ENCODE data around the gene MYO18A. TPM values are rescaled to one million over a fixed set of nuclear protein-coding genes. Genes with fewer than 3 reads are reported as not detected.

MYO18A gene
- total RNA-seq, 2 experiments from 2014 or later = 46.3 to 47.1 TPM

- ChIA-PET CTCF (interaction anchor here (0.8 to 15.0 kb wide), 18 partner anchors 8 to 382 kb away, joined by 3 to 394 read pairs (median 9); partner anchors contain the start of gene MYO18A), POLR2A (interaction anchor here (0.6 to 1.4 kb wide), 2 partner anchors 9 to 14 kb away, joined by 3 to 6 read pairs; no protein-coding TSS in a partner anchor)
- H3K27me3 Mint-ChIP-seq = no peaks in the 10 kb centered on the region
- no peak overlapping the region for H3K4me3 Mint-ChIP-seq
- H3K27ac Mint-ChIP-seq = peak overlapping the region; percentile 30
- H3K36me3 Mint-ChIP-seq = no peaks in the 10 kb centered on the region
- H3K9me3 Mint-ChIP-seq = no peaks in the 10 kb centered on the region
- intact Hi-C loops (cut with micrococcal nuclease) = loop anchor here (1.0 to 10.0 kb wide), 3 partner anchors 8 to 418 kb away; partner anchors contain the start of genes ABHD15, TAOK1 and TP53I13
- peak; percentile 29 for DNase-seq
- peaks cover 57% of the 10 kb centered on the region for H3K4me1 Mint-ChIP-seq (ENCODE audit: low read depth)
These were observed 33.7 kb downstream of the MYO18A start for GRCh38 chr17:29146369-29146972.

GRCh38 chr17:29145289-29146073 lies 34.7 kb downstream of the MYO18A start:
- CTCF ChIA-PET = interaction anchor here (0.6 to 15.0 kb wide), 25 partner anchors 7 to 418 kb away, joined by 3 to 394 read pairs (median 4); partner anchors contain the start of gene MYO18A
- Mint-ChIP-seq H3K4me1 (ENCODE audit: low read depth) (peaks cover 63% of the 10 kb centered on the region), H3K4me3 (no peak overlapping the region), H3K9me3 (no peaks in the 10 kb centered on the region), H3K36me3 (no peaks in the 10 kb centered on the region), H3K27me3 (no peaks in the 10 kb centered on the region), H3K27ac (peak overlapping the region; percentile 73)
- intact Hi-C loops (cut with micrococcal nuclease) = loop anchor here (1.0 to 10.0 kb wide), 5 partner anchors 7 to 419 kb away; partner anchors contain the start of genes ABHD15, TAOK1 and TP53I13
- DNase-seq = peak; percentile 82
- POLR2A ChIA-PET = interaction anchor here (0.6 to 1.4 kb wide), 4 partner anchors 8 to 147 kb away, joined by 3 to 6 read pairs (median 4); no protein-coding TSS in a partner anchor

GRCh38 chr17:29143894-29144293 lies 36.3 kb downstream of the MYO18A start:
- intact Hi-C loops (cut with micrococcal nuclease) = loop anchor here (10.0 kb wide), 2 partner anchors 251 to 421 kb away; partner anchors contain the start of genes ABHD15, TAOK1 and TP53I13
- no peaks in the 10 kb centered on the region for H3K27me3 Mint-ChIP-seq
- no peaks in the 10 kb centered on the region for H3K36me3 Mint-ChIP-seq
- ChIA-PET POLR2A (interaction anchor here (1.0 to 1.2 kb wide), 2 partner anchors 11 to 20 kb away, joined by 3 read pairs; no protein-coding TSS in a partner anchor), CTCF (interaction anchor here (0.6 to 15.0 kb wide), 7 partner anchors 15 to 180 kb away, joined by 3 to 394 read pairs (median 15); partner anchors contain the start of gene MYO18A)
- DNase-seq = peak; percentile 40
- H3K9me3 Mint-ChIP-seq = no peaks in the 10 kb centered on the region
- peaks cover 62% of the 10 kb centered on the region for H3K4me1 Mint-ChIP-seq (ENCODE audit: low read depth)
- H3K4me3 Mint-ChIP-seq = no peak overlapping the region
- H3K27ac Mint-ChIP-seq = peak overlapping the region; percentile 53

- Mint-ChIP-seq H3K36me3 (no peaks in the 10 kb centered on the region), H3K4me3 (peak overlapping the region; percentile 93), H3K9me3 (no peaks in the 10 kb centered on the region), H3K4me1 (ENCODE audit: low read depth) (peaks cover 68% of the 10 kb centered on the region), H3K27me3 (no peaks in the 10 kb centered on the region), H3K27ac (peak overlapping the region; percentile 97)
- intact Hi-C loops (cut with micrococcal nuclease) = loop anchor here (2.0 to 10.0 kb wide), 3 partner anchors 153 to 423 kb away; partner anchors contain the start of genes ABHD15, NUFIP2, TAOK1 and TP53I13
- ChIA-PET CTCF (interaction anchor here (0.7 to 18.9 kb wide), 6 partner anchors 13 to 323 kb away, joined by 3 to 394 read pairs (median 110); partner anchors contain the start of gene MYO18A), POLR2A (interaction anchor here (1.8 to 2.4 kb wide), 3 partner anchors 10 to 153 kb away, joined by 7 to 13 read pairs (median 12); partner anchors contain the start of gene NUFIP2)
- peak; percentile 38 for DNase-seq
These were observed 38.7 kb downstream of the MYO18A start for GRCh38 chr17:29141514-29141876.

- CTCF ChIA-PET = interaction anchor here (0.7 to 18.9 kb wide), 13 partner anchors 7 to 414 kb away, joined by 3 to 394 read pairs (median 5); partner anchors contain the start of genes MYO18A and TLCD1
- no peaks in the 10 kb centered on the region for H3K36me3 Mint-ChIP-seq
- H3K27me3 Mint-ChIP-seq = no peaks in the 10 kb centered on the region
- peak overlapping the region; percentile 93 for H3K4me3 Mint-ChIP-seq
- POLR2A ChIA-PET = interaction anchor here (1.0 to 4.5 kb wide), 8 partner anchors 8 to 421 kb away, joined by 4 to 20 read pairs (median 8); partner anchors contain the start of genes NUFIP2, PHF12 and RPL23A
- intact Hi-C loops (cut with micrococcal nuclease) = loop anchor here (2.0 to 10.0 kb wide), 3 partner anchors 154 to 424 kb away; partner anchors contain the start of genes ABHD15, NUFIP2, TAOK1 and TP53I13
- peaks cover 69% of the 10 kb centered on the region for H3K4me1 Mint-ChIP-seq (ENCODE audit: low read depth)
- peak; percentile 65 for DNase-seq
- H3K9me3 Mint-ChIP-seq = no peaks in the 10 kb centered on the region
- peak overlapping the region; percentile 97 for H3K27ac Mint-ChIP-seq
These were observed 39.3 kb downstream of the MYO18A start for GRCh38 chr17:29140631-29141513.

GRCh38 chr17:29140051-29140621 lies 40.1 kb downstream of the MYO18A start:
- H3K4me1 Mint-ChIP-seq (ENCODE audit: low read depth) = peaks cover 69% of the 10 kb centered on the region
- intact Hi-C loops (cut with micrococcal nuclease) = loop anchor here (2.0 to 10.0 kb wide), 3 partner anchors 155 to 425 kb away; partner anchors contain the start of genes ABHD15, NUFIP2, TAOK1 and TP53I13

GRCh38 chr17:29138971-29139691 lies 41.1 kb downstream of the MYO18A start:
- Mint-ChIP-seq H3K36me3 (peaks cover 2% of the 10 kb centered on the region), H3K27ac (peak overlapping the region; percentile 97), H3K4me1 (ENCODE audit: low read depth) (peaks cover 69% of the 10 kb centered on the region), H3K9me3 (no peaks in the 10 kb centered on the region), H3K4me3 (peak overlapping the region; percentile 93), H3K27me3 (no peaks in the 10 kb centered on the region)
- DNase-seq = peak; percentile 75
- POLR2A ChIA-PET = interaction anchor here (1.0 to 4.5 kb wide), 10 partner anchors 9 to 420 kb away, joined by 3 to 20 read pairs (median 5); partner anchors contain the start of genes PHF12 and RPL23A
- intact Hi-C loops (cut with micrococcal nuclease) = loop anchor here (1.0 to 5.0 kb wide), 4 partner anchors 7 to 483 kb away; partner anchors contain the start of genes CORO6, NEK8 and TLCD1
- CTCF ChIA-PET = interaction anchor here (1.1 to 18.9 kb wide), 8 partner anchors 8 to 173 kb away, joined by 3 to 394 read pairs (median 30); partner anchors contain the start of gene MYO18A

More at GRCh38 chr17:29140051-29140621, 40.1 kb downstream of the MYO18A start:
- DNase-seq = peak; percentile 93
- ChIA-PET CTCF (interaction anchor here (0.8 to 18.9 kb wide), 12 partner anchors 7 to 414 kb away, joined by 3 to 394 read pairs (median 5); partner anchors contain the start of genes MYO18A and TLCD1), POLR2A (interaction anchor here (1.0 to 4.5 kb wide), 9 partner anchors 8 to 421 kb away, joined by 3 to 20 read pairs (median 7); partner anchors contain the start of genes NUFIP2, PHF12 and RPL23A)
- H3K4me3 Mint-ChIP-seq = peak overlapping the region; percentile 93
- H3K36me3 Mint-ChIP-seq = peaks cover 2% of the 10 kb centered on the region
- H3K27ac Mint-ChIP-seq = peak overlapping the region; percentile 97
- H3K9me3 Mint-ChIP-seq = no peaks in the 10 kb centered on the region
- no peaks in the 10 kb centered on the region for H3K27me3 Mint-ChIP-seq

- Mint-ChIP-seq H3K27ac (peak overlapping the region; percentile 97), H3K36me3 (peaks cover 2% of the 10 kb centered on the region), H3K27me3 (no peaks in the 10 kb centered on the region), H3K9me3 (no peaks in the 10 kb centered on the region), H3K4me3 (peak overlapping the region; percentile 93), H3K4me1 (ENCODE audit: low read depth) (peaks cover 67% of the 10 kb centered on the region)
- intact Hi-C loops (cut with micrococcal nuclease) = loop anchor here (1.0 to 5.0 kb wide), 4 partner anchors 8 to 484 kb away; partner anchors contain the start of genes CORO6, NEK8 and TLCD1
- ChIA-PET POLR2A (interaction anchor here (0.9 to 4.5 kb wide), 7 partner anchors 10 to 419 kb away, joined by 3 to 20 read pairs (median 5); partner anchors contain the start of gene RPL23A), CTCF (interaction anchor here (2.1 to 18.9 kb wide), 5 partner anchors 9 to 173 kb away, joined by 6 to 394 read pairs (median 51); no protein-coding TSS in a partner anchor)
- peak; percentile 88 for DNase-seq
These were observed 41.8 kb downstream of the MYO18A start for GRCh38 chr17:29138184-29138955.
